HepG2 (cell line): ENCODE results near the gene ALG3. TPM values are rescaled to one million over a fixed set of nuclear protein-coding genes. Genes with fewer than 3 reads are reported as not detected.
A peak's percentile ranks its signal among the peaks of the same experiment; 100 is the strongest.

ENCODE experiments used
- ATF2 ChIP-seq: sonication (generic); formaldehyde crosslinking; IDR thresholded peaks from 2 replicates; pipeline ENCODE4 v1.4.0; 2020; ENCODE audit warnings: missing genetic modification reagents
- HMGXB3 ChIP-seq: sonication (generic); formaldehyde crosslinking; IDR thresholded peaks from 2 replicates; pipeline ENCODE4 v1.4.0; 2020; ENCODE audit warnings: missing genetic modification reagents, borderline replicate concordance
- HOXA9 ChIP-seq: sonication (generic); formaldehyde crosslinking; IDR thresholded peaks from 2 replicates; pipeline ENCODE4 v1.8.1; 2022; ENCODE audit warnings: missing genetic modification reagents, mild to moderate bottlenecking, moderate library complexity, borderline replicate concordance
- MBD4 ChIP-seq: IDR thresholded peaks from 2 replicates; pipeline ENCODE4 v1.6.1; 2012; ENCODE audit warnings: low read length, inconsistent platforms, borderline replicate concordance
- MLLT10 ChIP-seq: sonication (generic); formaldehyde crosslinking; IDR thresholded peaks from 2 replicates; pipeline ENCODE4 v1.4.0; 2020; ENCODE audit warnings: missing genetic modification reagents
- MTF2 ChIP-seq: sonication (generic); formaldehyde crosslinking; IDR thresholded peaks from 2 replicates; pipeline ENCODE4 v1.5.0; 2020; ENCODE audit warnings: missing genetic modification reagents, borderline replicate concordance
- RBM22 ChIP-seq: fragments of 200-400 bp; formaldehyde crosslinking; optimal IDR thresholded peaks from 2 replicates; pipeline ENCODE3; 2017; ENCODE audit warnings: mild to moderate bottlenecking, low read length, moderate library complexity
- REL ChIP-seq: sonication (generic); formaldehyde crosslinking; conservative IDR thresholded peaks from 2 replicates; pipeline ENCODE4 v1.8.0; 2022; ENCODE audit warnings: mild to moderate bottlenecking, missing genetic modification reagents, moderate library complexity
- ZKSCAN5 ChIP-seq: sonication (generic); formaldehyde crosslinking; IDR thresholded peaks from 2 replicates; pipeline ENCODE4 v1.5.1; 2020; ENCODE audit warnings: mild to moderate bottlenecking, missing genetic modification reagents
- polyA plus RNA-seq, 8 experiments: library from polyadenylated mRNA; depleted of rRNA in 3 of 8; stranded (reverse) in 7 of 8; unstranded in 1 of 8; fragments of >200 nt; fragmentation: Illumina TruSeq in 4 of 8; extraction: Trizol in 4 of 8; gene quantifications; 2 replicates each; pipeline versions ENCODE4 v1.2.1 to v1.2.3, GENCODE V29; 2011 to 2016; ENCODE audit warnings: low read depth in 4 of 8, missing spikeins in 1 of 8, mixed read lengths in 1 of 8; ENCODE audit not compliant: insufficient read depth in 1 of 8
- total RNA-seq, 5 experiments: library from RNA; depleted of rRNA; stranded (reverse); fragments of >200 nt; fragmentation: Illumina TruSeq; extraction: Trizol; gene quantifications; 2 replicates each; pipeline ENCODE4 v1.2.3, GENCODE V29; 2016; ENCODE audit warnings: low read depth in 1 of 5
- TF ChIP-seq, protein P1 (sequence below): sonication (generic); formaldehyde crosslinking; IDR thresholded peaks from 2 replicates; pipeline ENCODE4 v1.4.0; 2020; ENCODE audit warnings: missing genetic modification reagents
- TF ChIP-seq, protein P2 (sequence below): sonication (generic); formaldehyde crosslinking; IDR thresholded peaks from 2 replicates; pipeline ENCODE4 v1.4.0; 2020; ENCODE audit warnings: missing genetic modification reagents

The ALG3 gene
- total and polyA plus RNA-seq, 2 of the 13 experiments (the other 11 are each of a cell fraction or from before 2014, with no cell fraction given), result 46.6 to 57.1 TPM

GRCh38 chr3:184241447-184242296 lies 7.1 kb downstream of the ALG3 start (continued):
- TF ChIP-seq, protein P1, sequence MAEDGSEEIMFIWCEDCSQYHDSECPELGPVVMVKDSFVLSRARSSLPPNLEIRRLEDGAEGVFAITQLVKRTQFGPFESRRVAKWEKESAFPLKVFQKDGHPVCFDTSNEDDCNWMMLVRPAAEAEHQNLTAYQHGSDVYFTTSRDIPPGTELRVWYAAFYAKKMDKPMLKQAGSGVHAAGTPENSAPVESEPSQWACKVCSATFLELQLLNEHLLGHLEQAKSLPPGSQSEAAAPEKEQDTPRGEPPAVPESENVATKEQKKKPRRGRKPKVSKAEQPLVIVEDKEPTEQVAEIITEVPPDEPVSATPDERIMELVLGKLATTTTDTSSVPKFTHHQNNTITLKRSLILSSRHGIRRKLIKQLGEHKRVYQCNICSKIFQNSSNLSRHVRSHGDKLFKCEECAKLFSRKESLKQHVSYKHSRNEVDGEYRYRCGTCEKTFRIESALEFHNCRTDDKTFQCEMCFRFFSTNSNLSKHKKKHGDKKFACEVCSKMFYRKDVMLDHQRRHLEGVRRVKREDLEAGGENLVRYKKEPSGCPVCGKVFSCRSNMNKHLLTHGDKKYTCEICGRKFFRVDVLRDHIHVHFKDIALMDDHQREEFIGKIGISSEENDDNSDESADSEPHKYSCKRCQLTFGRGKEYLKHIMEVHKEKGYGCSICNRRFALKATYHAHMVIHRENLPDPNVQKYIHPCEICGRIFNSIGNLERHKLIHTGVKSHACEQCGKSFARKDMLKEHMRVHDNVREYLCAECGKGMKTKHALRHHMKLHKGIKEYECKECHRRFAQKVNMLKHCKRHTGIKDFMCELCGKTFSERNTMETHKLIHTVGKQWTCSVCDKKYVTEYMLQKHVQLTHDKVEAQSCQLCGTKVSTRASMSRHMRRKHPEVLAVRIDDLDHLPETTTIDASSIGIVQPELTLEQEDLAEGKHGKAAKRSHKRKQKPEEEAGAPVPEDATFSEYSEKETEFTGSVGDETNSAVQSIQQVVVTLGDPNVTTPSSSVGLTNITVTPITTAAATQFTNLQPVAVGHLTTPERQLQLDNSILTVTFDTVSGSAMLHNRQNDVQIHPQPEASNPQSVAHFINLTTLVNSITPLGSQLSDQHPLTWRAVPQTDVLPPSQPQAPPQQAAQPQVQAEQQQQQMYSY, result peak; percentile 38; the same call in 1 of the 2 replicates
- TF ChIP-seq REL, result no peak; the same call in 1 of the 2 replicates
- no peak for TF ChIP-seq MLLT10
- TF ChIP-seq, protein P2, sequence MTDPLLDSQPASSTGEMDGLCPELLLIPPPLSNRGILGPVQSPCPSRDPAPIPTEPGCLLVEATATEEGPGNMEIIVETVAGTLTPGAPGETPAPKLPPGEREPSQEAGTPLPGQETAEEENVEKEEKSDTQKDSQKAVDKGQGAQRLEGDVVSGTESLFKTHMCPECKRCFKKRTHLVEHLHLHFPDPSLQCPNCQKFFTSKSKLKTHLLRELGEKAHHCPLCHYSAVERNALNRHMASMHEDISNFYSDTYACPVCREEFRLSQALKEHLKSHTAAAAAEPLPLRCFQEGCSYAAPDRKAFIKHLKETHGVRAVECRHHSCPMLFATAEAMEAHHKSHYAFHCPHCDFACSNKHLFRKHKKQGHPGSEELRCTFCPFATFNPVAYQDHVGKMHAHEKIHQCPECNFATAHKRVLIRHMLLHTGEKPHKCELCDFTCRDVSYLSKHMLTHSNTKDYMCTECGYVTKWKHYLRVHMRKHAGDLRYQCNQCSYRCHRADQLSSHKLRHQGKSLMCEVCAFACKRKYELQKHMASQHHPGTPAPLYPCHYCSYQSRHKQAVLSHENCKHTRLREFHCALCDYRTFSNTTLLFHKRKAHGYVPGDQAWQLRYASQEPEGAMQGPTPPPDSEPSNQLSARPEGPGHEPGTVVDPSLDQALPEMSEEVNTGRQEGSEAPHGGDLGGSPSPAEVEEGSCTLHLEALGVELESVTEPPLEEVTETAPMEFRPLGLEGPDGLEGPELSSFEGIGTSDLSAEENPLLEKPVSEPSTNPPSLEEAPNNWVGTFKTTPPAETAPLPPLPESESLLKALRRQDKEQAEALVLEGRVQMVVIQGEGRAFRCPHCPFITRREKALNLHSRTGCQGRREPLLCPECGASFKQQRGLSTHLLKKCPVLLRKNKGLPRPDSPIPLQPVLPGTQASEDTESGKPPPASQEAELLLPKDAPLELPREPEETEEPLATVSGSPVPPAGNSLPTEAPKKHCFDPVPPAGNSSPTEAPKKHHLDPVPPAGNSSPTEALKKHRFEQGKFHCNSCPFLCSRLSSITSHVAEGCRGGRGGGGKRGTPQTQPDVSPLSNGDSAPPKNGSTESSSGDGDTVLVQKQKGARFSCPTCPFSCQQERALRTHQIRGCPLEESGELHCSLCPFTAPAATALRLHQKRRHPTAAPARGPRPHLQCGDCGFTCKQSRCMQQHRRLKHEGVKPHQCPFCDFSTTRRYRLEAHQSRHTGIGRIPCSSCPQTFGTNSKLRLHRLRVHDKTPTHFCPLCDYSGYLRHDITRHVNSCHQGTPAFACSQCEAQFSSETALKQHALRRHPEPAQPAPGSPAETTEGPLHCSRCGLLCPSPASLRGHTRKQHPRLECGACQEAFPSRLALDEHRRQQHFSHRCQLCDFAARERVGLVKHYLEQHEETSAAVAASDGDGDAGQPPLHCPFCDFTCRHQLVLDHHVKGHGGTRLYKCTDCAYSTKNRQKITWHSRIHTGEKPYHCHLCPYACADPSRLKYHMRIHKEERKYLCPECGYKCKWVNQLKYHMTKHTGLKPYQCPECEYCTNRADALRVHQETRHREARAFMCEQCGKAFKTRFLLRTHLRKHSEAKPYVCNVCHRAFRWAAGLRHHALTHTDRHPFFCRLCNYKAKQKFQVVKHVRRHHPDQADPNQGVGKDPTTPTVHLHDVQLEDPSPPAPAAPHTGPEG (CRISPR knock-in tag), result peak; percentile 90
- no peak for TF ChIP-seq RBM22
- 0 out of 2 replicates have a peak, but pooled peaks have one; percentile 31 for TF ChIP-seq HOXA9
- TF ChIP-seq ZKSCAN5 (CRISPR knock-in tag), result no peak
- peak; percentile 81 for TF ChIP-seq ATF2 (CRISPR knock-in tag)
- TF ChIP-seq MBD4, result no peak
- TF ChIP-seq HMGXB3 (CRISPR knock-in tag), result 0 out of 2 replicates have a peak, but pooled peaks have one; percentile 40
- peak; percentile 95; the same call in 1 of the 2 replicates for TF ChIP-seq MTF2
